GM21381 (cell line): ENCODE results near the gene ACTBL2.
"Not testable (repeated sequence)": the region's sequence is repeated elsewhere in the genome, so short reads cannot be mapped to it uniquely, and the experiment has no call there.

ENCODE experiments used
- ATAC-seq: cut with Tn5 transposase; IDR thresholded peaks from one replicate; pipeline ENCODE4 v1.9.1; 2021; ENCODE audit warnings: mild to moderate bottlenecking, moderate library complexity; ENCODE audit not compliant: unreplicated experiment

Gene ACTBL2

GRCh38 chr5:57482671-57483106 lies at the start of gene ACTBL2:
Gene ACTBL2, minus strand, starts transcription at chr5:57482811. Its CDS starts 104 bp downstream, at chr5:57482707.
- ATAC-seq, result no peak

DNA sequence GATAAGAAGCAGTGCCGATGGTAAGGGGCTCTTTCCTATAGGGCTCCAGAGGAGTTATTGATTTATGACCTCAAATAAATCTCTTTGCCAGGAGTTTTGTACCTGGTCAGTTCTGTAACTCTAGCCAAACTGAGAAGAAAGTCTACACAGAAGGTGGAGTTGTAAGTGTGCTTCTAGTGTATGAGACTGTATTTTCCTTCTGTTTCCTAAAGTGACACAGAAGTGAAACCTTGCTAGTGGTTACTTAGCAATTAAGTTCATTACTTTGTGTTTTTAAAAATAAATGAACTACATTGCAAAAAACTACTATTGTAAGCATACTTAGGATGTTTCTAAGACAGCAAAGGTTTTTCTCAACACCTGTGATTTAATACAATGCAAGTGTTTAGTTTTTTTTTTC lies 48.7 kb upstream of the ACTBL2 start:
- no peak for ATAC-seq

DNA sequence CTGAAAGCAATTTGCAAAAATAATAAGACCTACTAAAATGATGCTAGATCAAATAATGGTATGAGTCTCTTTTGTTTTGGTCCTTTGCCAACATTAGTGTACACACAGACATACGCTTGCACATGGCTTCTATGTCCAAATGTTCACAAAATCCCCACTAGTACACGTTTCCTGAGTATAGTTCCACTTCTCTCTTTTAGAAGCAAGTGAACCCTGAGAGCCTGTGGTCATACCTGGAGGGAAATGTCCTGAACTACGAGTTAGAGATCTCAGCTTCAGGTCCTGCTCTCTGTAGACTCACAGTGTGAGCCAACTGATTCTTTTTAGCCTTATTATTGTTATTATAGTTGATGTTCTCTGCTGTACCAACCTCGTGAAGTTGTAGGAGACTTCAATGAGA lies 47.3 kb upstream of the ACTBL2 start:
- peak; percentile 65 for ATAC-seq

DNA sequence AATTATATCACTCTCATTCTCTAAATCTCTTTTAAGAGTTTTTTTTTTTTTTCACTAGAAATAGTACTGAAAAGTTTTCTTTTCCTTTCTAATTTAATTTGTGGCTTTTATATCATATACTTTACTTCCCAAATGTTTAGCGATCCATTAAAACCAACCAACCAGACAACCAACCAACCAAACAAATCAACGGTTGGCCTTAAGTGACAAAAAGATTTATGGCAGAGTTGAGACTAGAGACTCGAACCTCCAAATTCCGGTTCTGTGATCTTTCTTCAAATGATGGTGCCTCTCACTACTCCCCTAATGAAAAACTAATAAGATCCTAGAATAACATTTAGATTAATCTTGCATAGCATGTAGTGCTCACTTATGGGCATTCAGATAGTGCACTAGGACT lies 45.3 kb upstream of the ACTBL2 start:
- ATAC-seq, result no peak

DNA sequence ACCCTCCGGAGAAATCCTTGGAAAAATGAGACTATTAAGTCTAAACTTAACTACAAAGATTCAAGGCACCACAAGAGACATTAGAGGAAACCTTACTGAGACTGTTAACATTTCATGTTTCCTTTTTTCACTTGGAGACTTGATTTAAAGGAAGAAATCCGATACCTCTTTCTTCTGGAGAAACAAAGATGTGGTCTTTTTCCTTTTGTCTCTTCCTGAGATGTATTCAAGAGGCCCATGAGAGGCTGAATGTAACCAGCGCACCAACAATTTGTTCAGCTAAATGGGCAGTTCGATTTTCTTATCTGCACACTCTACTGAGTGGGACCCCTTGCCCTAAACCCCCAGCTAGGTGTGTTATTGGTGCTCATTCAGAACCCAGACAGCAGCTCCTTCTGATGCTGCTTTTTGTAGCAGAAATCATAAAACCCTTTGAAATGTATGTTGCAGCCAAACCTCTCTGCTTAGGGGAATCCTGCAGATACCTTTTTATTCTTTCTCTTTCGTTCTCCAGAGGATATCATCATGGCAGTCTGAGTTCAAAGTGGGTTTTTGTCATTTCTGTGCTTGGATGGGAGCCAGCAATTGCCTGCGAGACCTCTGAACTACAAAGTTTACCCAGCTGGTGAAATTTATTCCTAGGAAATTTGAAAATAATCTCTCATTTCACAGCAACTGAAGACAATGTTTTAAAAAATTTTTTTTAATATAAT lies 41.9 kb upstream of the ACTBL2 start:
- ATAC-seq, result no peak

GRCh38 chr5:57522477-57522876 lies 39.9 kb upstream of the ACTBL2 start:
- not testable (repeated sequence) for ATAC-seq

DNA sequence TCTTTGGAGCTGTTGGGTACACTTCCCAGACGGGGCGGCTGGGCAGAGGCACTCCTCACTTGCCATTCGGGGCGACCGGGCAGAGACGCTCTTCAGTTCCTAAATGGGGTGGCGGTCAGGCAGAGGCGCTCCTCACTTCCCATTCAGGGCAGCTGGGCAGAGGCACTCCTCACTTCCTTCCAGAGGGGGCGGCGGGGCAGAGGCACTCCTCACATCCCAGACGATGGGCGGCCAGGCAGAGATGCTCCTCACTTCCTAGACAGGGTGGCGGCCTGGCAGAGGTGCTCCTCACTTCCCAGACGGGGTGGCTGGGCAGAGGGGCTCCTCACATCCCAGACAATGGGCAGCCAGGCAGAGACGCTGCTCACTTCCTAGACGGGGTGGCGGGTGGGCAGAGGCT lies 35.8 kb upstream of the ACTBL2 start:
- not testable (repeated sequence) for ATAC-seq

- no peak for ATAC-seq
Observed at GRCh38 chr5:57517250-57517649, 34.6 kb upstream of the ACTBL2 start.

GRCh38 chr5:57513785-57514184 lies 31.2 kb upstream of the ACTBL2 start:
- ATAC-seq, result no peak

DNA sequence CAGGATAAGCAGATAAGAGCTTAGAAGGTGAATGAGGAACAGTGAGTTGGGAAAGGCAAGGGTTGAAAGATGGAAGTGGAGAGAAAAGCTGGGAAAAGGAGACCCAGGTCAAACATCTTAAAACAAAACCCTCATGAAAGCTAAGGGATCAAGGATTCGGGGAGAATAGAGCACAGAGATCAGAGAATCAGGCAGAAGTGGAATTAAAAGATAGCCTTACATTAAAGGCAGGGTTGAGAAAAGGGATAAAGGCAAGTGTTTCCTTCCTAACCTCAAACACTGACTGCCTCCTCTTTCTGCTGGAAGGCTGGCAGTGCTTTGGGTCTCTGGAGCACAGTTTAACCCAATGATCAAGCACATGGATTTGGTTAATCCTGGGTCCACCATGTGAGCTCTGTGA lies 28.7 kb upstream of the ACTBL2 start:
- no peak for ATAC-seq

- no peak for ATAC-seq
Observed at GRCh38 chr5:57509501-57510260, 27.1 kb upstream of the ACTBL2 start.

GRCh38 chr5:57508211-57508610 lies 25.6 kb upstream of the ACTBL2 start:
- ATAC-seq, result no peak

- ATAC-seq, result no peak
Observed at GRCh38 chr5:57505272-57506200, 22.9 kb upstream of the ACTBL2 start.

- ATAC-seq, result no peak
Observed at GRCh38 chr5:57504357-57504756, 21.7 kb upstream of the ACTBL2 start.

GRCh38 chr5:57503433-57503832 lies 20.8 kb upstream of the ACTBL2 start:
- no peak for ATAC-seq

DNA sequence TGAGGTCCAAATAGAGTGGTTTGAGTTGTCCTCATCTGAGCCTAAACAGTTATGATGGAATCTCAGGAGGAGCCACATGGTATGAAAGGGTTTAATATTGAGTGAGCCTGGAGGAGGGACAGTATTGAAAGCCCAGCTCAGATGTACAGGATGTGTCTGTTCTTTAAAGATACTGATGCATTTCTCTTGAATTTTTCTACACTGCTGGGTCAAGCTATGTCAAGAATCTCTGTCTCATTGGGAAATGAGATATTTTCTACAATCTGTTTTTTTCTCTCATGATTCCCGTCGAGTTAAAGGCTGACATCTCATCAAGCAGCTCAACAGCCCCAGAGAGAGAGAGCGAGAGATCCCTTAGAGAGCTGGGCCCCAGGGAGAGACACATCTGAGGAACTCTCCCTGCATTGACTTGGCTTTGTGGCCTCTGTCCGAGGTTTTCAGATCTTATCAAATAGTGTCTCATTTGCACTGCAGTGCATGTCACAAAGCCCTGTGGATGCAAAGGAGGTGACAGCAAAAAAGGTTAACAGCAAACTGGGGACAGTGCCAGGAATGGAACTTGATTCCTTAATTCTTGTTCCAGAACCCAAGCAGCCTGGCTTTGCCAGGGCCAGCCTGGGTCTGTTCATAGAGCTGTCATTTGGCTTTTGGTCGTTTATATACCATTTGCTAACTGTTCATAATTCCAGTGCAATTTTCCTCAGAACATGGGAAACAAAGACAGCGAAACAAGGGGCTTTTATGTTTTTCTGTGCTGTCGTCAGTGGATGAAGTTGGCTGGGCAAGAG lies 19.0 kb upstream of the ACTBL2 start:
- ATAC-seq, result no peak

GRCh38 chr5:57499262-57500050 lies 16.8 kb upstream of the ACTBL2 start:
- ATAC-seq, result peak; percentile 91

- no peak for ATAC-seq
Observed at GRCh38 chr5:57497733-57498132, 15.1 kb upstream of the ACTBL2 start.

DNA sequence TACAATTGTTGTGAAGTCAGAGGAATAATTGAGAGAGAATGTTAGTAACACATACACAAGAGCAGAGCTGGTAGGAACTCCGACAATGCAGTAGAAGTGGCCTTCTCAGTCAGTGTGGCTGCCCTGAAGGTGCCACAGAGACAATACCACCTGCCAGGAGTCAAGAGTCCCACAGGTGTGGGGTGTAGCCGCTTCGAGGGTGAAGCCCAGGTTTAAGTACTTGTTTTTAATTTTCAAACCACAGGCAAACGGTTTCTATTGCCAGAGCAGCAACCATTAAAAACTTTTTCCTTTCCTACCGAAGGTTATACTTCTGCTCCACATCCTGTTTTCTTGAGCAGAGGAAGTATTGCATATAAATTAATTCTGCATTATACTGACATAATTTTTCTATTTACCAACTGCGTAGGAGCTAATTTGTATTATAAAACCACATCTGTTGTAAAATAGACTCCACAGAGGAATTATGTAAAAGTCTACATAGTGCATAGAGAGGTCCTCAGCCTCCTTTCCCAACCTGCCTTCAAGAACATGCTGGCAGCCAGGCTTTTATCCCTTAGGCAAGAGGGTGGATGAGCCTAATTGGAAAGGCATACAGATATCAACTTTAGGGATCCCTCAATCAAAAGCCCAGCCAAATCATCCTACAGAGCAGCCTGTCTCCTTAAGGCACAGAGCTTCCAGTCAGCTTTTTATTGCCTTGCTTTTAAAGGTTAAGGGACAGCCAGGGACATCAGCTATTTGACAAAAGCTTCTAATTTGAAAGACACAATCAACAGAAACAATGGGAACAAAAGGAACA lies 12.9 kb upstream of the ACTBL2 start:
- no peak for ATAC-seq
